LNCaP clone FGC (cell line): ENCODE measurements around the gene HSD3B7.

Experiments
- DNase-seq: peaks from one replicate; pipeline ENCODE4 v3.0.0-alpha.2; 2011; ENCODE audit warnings: low read depth
- H3K4me3 ChIP-seq: 2 replicates; pipeline ENCODE4 v1.5.1; 2011; ENCODE audit warnings: mild to moderate bottlenecking, low read depth, low read length, control low read depth
- CTCF ChIP-seq: IDR thresholded peaks from 2 replicates; pipeline ENCODE4 v1.5.1; 2012; ENCODE audit warnings: mild to moderate bottlenecking; ENCODE audit not compliant: control insufficient read depth, insufficient read depth; ENCODE audit errors: extremely low read depth

Gene HSD3B7

GRCh38 chr16:31003744-31004143 lies 18.7 kb downstream of the HSD3B7 start:
- no peak for TF ChIP-seq CTCF
- DNase-seq: no peak
- H3K4me3 ChIP-seq: no peak overlapping the region

GRCh38 chr16:31004658-31005057 lies 19.7 kb downstream of the HSD3B7 start:
- TF ChIP-seq CTCF: no peak
- no peak for DNase-seq

GRCh38 chr16:31005350-31006085 lies 20.5 kb downstream of the HSD3B7 start:
- no peak for TF ChIP-seq CTCF
- H3K4me3 ChIP-seq: no peak overlapping the region
- no peak for DNase-seq

More at GRCh38 chr16:31004658-31005057, 19.7 kb downstream of the HSD3B7 start:
- H3K4me3 ChIP-seq: no peak overlapping the region

- H3K4me3 ChIP-seq: no peak overlapping the region
- no peak for TF ChIP-seq CTCF
- DNase-seq: no peak
Measured at GRCh38 chr16:31006086-31006385, 21.0 kb downstream of the HSD3B7 start.

GRCh38 chr16:31006589-31006988 lies 21.6 kb downstream of the HSD3B7 start:
- H3K4me3 ChIP-seq: no peak overlapping the region
- no peak for TF ChIP-seq CTCF
- DNase-seq: no peak

- no peak overlapping the region for H3K4me3 ChIP-seq
- no peak for TF ChIP-seq CTCF
- no peak for DNase-seq
Measured at GRCh38 chr16:31007684-31008083, 22.7 kb downstream of the HSD3B7 start.

- no peak overlapping the region for H3K4me3 ChIP-seq
- no peak for TF ChIP-seq CTCF
Measured at GRCh38 chr16:31008149-31008548, 23.1 kb downstream of the HSD3B7 start.

More at GRCh38 chr16:31008149-31008548, 23.1 kb downstream of the HSD3B7 start:
- DNase-seq: no peak
